Measurements from ENCODE around the gene HES7.
"Not testable (repeated sequence)": the region's sequence is repeated elsewhere in the genome, so short reads cannot be mapped to it uniquely, and the experiment has no call there.

HES7 gene

GRCh38 chr17:8100111-8100510, 23.8 kb downstream of the HES7 start:
- no peak for DNase-seq (ENCODE audit: low read depth)

GRCh38 chr17:8096541-8096940, 27.4 kb downstream of the HES7 start:
- DNase-seq (ENCODE audit: low read depth), result no peak

- DNase-seq (ENCODE audit: low read depth), result no peak
These were observed 28.5 kb downstream of the HES7 start for GRCh38 chr17:8095361-8095760.

- DNase-seq (ENCODE audit: low read depth), result no peak
These were observed 32.7 kb downstream of the HES7 start for GRCh38 chr17:8091033-8091687.

GRCh38 chr17:8089728-8090127, 34.2 kb downstream of the HES7 start:
- no peak for DNase-seq (ENCODE audit: low read depth)

GRCh38 chr17:8087952-8088230, 36.0 kb downstream of the HES7 start:
- no peak for DNase-seq (ENCODE audit: low read depth)

- DNase-seq (ENCODE audit: low read depth), result no peak
These were observed 36.6 kb downstream of the HES7 start, which contains the start of gene ALOX12B for GRCh38 chr17:8087075-8087951. TSS of gene ALOX12B (minus strand) at chr17:8087716. CDS start at chr17:8087442, 274 bp downstream.

- no peak for DNase-seq (ENCODE audit: low read depth)
These were observed 39.7 kb downstream of the HES7 start for GRCh38 chr17:8084250-8084649.

- no peak for DNase-seq (ENCODE audit: low read depth)
These were observed 41.6 kb downstream of the HES7 start for GRCh38 chr17:8082292-8082691.

- DNase-seq (ENCODE audit: low read depth), result no peak
These were observed 42.0 kb downstream of the HES7 start for GRCh38 chr17:8081876-8082275.

- no peak for DNase-seq (ENCODE audit: low read depth)
These were observed 43.1 kb downstream of the HES7 start for GRCh38 chr17:8080799-8081219.

- DNase-seq (ENCODE audit: low read depth), result no peak
These were observed 43.6 kb downstream of the HES7 start for GRCh38 chr17:8080208-8080798.

GRCh38 chr17:8079291-8080207, 44.4 kb downstream of the HES7 start:
- peak; percentile 63 for DNase-seq (ENCODE audit: low read depth)

- not testable (repeated sequence) for DNase-seq (ENCODE audit: low read depth)
These were observed 46.0 kb downstream of the HES7 start for GRCh38 chr17:8077939-8078338.

- DNase-seq (ENCODE audit: low read depth), result no peak
These were observed 47.2 kb downstream of the HES7 start for GRCh38 chr17:8076502-8077266.

GRCh38 chr17:8075574-8076342, 48.1 kb downstream of the HES7 start:
- no peak for DNase-seq (ENCODE audit: low read depth)

- DNase-seq (ENCODE audit: low read depth), result no peak
These were observed 48.8 kb downstream of the HES7 start for GRCh38 chr17:8075081-8075480.

- DNase-seq (ENCODE audit: low read depth), result no peak
These were observed 49.4 kb downstream of the HES7 start for GRCh38 chr17:8074554-8074953.

- DNase-seq (ENCODE audit: low read depth), result peak; percentile 73
These were observed 50.0 kb downstream of the HES7 start for GRCh38 chr17:8073627-8074484.

Measured in activated T-helper 1 cell treated with Interleukin-2 at 50 U/mL for 16 hours (primary cell).